ENCODE results near the gene ELOA. TPM values are rescaled to one million over a fixed set of nuclear protein-coding genes. Genes with fewer than 3 reads are reported as not detected.

ELOA gene
- total and polyA plus RNA-seq, 2 of the 13 experiments (the other 11 are each of a cell fraction or from before 2014, with no cell fraction given), result 14.2 to 28.5 TPM

DNA sequence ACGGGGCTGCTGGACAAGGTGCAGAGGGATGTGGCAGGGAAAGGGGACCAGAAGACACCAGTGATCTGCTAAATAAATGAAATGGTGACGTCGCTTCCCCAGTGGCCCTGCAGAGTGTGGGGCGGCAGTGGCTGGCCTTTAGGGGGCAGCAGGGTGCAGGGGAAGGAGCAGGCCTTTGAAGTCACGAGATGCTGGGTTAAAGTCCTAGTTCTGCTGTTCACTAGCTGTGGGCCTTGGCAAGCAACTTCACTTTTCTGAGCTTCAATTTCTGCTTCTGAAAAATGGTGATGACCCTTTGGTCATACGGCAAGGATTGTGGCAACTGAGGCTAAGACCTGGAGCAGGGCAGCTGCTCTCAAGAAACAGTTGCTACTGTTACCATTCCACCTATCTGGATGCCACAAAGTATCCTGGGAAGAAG, 66.5 kb downstream of the ELOA start (continued):
- no peak for TF ChIP-seq ZNF12 (CRISPR knock-in tag; IDR thresholded peaks at IDR 0.05)
- no peak for TF ChIP-seq PAX8 (CRISPR knock-in tag; IDR thresholded peaks at IDR 0.05; ENCODE audit: borderline replicate concordance)
- no peak; the same call in 1 of the 2 replicates for TF ChIP-seq KAT7 (CRISPR knock-in tag; IDR thresholded peaks at IDR 0.05; ENCODE audit: borderline replicate concordance)
- no peak for TF ChIP-seq KDM1A (CRISPR knock-in tag; IDR thresholded peaks at IDR 0.05)
- TF ChIP-seq PHB2 (IDR thresholded peaks at IDR 0.05; ENCODE audit: partially characterized antibody), result no peak
- no peak for TF ChIP-seq NR2F2 (IDR thresholded peaks at IDR 0.05; ENCODE audit: borderline replicate concordance, low read depth)
- no peak for TF ChIP-seq ZMYM2 (CRISPR knock-in tag; IDR thresholded peaks at IDR 0.05)
- no peak for TF ChIP-seq MTF1 (CRISPR knock-in tag; IDR thresholded peaks at IDR 0.05)
- no peak for TF ChIP-seq AGO1 (IDR thresholded peaks at IDR 0.05; ENCODE audit: low read depth, low read length, poor library complexity, severe bottlenecking)
- TF ChIP-seq MBNL3 (CRISPR knock-in tag; conservative IDR thresholded peaks at IDR 0.05), result no peak
- TF ChIP-seq, protein P1, sequence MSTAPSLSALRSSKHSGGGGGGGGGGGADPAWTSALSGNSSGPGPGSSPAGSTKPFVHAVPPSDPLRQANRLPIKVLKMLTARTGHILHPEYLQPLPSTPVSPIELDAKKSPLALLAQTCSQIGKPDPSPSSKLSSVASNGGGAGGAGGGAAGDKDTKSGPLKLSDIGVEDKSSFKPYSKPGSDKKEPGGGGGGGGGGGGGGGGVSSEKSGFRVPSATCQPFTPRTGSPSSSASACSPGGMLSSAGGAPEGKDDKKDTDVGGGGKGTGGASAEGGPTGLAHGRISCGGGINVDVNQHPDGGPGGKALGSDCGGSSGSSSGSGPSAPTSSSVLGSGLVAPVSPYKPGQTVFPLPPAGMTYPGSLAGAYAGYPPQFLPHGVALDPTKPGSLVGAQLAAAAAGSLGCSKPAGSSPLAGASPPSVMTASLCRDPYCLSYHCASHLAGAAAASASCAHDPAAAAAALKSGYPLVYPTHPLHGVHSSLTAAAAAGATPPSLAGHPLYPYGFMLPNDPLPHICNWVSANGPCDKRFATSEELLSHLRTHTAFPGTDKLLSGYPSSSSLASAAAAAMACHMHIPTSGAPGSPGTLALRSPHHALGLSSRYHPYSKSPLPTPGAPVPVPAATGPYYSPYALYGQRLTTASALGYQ (CRISPR knock-in tag; IDR thresholded peaks at IDR 0.05), result no peak
- peak; percentile 100 for TF ChIP-seq BHLHE40 (IDR thresholded peaks at IDR 0.05; ENCODE audit: low read length)
- TF ChIP-seq NFKBIZ (CRISPR knock-in tag; IDR thresholded peaks at IDR 0.05), result 0 out of 2 replicates have a peak, but pooled peaks have one; percentile 43
- TF ChIP-seq KDM6A (CRISPR knock-in tag; IDR thresholded peaks at IDR 0.05; ENCODE audit: low read depth), result no peak
- no peak for TF ChIP-seq PLRG1 (conservative IDR thresholded peaks at IDR 0.05)
- no peak for TF ChIP-seq ZNF7 (CRISPR knock-in tag; IDR thresholded peaks at IDR 0.05)
- TF ChIP-seq, protein P2, sequence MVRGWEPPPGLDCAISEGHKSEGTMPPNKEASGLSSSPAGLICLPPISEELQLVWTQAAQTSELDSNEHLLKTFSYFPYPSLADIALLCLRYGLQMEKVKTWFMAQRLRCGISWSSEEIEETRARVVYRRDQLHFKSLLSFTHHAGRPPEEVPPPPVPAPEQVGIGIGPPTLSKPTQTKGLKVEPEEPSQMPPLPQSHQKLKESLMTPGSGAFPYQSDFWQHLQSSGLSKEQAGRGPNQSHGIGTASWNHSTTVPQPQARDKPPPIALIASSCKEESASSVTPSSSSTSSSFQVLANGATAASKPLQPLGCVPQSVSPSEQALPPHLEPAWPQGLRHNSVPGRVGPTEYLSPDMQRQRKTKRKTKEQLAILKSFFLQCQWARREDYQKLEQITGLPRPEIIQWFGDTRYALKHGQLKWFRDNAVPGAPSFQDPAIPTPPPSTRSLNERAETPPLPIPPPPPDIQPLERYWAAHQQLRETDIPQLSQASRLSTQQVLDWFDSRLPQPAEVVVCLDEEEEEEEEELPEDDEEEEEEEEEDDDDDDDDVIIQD (CRISPR knock-in tag; IDR thresholded peaks at IDR 0.05; ENCODE audit: low read depth), result no peak
- TF ChIP-seq, protein P3, sequence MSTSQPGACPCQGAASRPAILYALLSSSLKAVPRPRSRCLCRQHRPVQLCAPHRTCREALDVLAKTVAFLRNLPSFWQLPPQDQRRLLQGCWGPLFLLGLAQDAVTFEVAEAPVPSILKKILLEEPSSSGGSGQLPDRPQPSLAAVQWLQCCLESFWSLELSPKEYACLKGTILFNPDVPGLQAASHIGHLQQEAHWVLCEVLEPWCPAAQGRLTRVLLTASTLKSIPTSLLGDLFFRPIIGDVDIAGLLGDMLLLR (CRISPR knock-in tag; IDR thresholded peaks at IDR 0.05), result no peak
- no peak for TF ChIP-seq ARID2 (CRISPR knock-in tag; IDR thresholded peaks at IDR 0.05; ENCODE audit: borderline replicate concordance)
- no peak for TF ChIP-seq ZNF44 (CRISPR knock-in tag; IDR thresholded peaks at IDR 0.05)
- peak in 1 of 2 experiments; percentile 59; a peak in 1 of 4 replicates for TF ChIP-seq KLF16 (CRISPR knock-in tag; IDR thresholded peaks at IDR 0.05)
- TF ChIP-seq, protein P4, sequence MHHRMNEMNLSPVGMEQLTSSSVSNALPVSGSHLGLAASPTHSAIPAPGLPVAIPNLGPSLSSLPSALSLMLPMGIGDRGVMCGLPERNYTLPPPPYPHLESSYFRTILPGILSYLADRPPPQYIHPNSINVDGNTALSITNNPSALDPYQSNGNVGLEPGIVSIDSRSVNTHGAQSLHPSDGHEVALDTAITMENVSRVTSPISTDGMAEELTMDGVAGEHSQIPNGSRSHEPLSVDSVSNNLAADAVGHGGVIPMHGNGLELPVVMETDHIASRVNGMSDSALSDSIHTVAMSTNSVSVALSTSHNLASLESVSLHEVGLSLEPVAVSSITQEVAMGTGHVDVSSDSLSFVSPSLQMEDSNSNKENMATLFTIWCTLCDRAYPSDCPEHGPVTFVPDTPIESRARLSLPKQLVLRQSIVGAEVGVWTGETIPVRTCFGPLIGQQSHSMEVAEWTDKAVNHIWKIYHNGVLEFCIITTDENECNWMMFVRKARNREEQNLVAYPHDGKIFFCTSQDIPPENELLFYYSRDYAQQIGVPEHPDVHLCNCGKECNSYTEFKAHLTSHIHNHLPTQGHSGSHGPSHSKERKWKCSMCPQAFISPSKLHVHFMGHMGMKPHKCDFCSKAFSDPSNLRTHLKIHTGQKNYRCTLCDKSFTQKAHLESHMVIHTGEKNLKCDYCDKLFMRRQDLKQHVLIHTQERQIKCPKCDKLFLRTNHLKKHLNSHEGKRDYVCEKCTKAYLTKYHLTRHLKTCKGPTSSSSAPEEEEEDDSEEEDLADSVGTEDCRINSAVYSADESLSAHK (CRISPR knock-in tag; IDR thresholded peaks at IDR 0.05; ENCODE audit: borderline replicate concordance), result no peak
- TF ChIP-seq, protein P5, sequence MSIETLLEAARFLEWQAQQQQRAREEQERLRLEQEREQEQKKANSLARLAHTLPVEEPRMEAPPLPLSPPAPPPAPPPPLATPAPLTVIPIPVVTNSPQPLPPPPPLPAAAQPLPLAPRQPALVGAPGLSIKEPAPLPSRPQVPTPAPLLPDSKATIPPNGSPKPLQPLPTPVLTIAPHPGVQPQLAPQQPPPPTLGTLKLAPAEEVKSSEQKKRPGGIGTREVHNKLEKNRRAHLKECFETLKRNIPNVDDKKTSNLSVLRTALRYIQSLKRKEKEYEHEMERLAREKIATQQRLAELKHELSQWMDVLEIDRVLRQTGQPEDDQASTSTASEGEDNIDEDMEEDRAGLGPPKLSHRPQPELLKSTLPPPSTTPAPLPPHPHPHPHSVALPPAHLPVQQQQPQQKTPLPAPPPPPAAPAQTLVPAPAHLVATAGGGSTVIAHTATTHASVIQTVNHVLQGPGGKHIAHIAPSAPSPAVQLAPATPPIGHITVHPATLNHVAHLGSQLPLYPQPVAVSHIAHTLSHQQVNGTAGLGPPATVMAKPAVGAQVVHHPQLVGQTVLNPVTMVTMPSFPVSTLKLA (IDR thresholded peaks at IDR 0.05), result no peak
- TF ChIP-seq RFX1 (IDR thresholded peaks at IDR 0.05), result no peak
- no peak for TF ChIP-seq TP53 (CRISPR knock-in tag; conservative IDR thresholded peaks at IDR 0.05)
- TF ChIP-seq PCBP2 (optimal IDR thresholded peaks at IDR 0.05; ENCODE audit: low read depth, low read length, poor library complexity, severe bottlenecking), result no peak
